COR-L47 (cell line): ENCODE data around the gene STK33.
A peak's percentile ranks its signal among the peaks of the same experiment; 100 is the strongest.

Experiments used
- DNase-seq: peaks from one replicate; lab custom pipeline; 2025; lab: John Stamatoyannopoulos, UW

The STK33 gene

GRCh38 chr11:8593935-8594909, at the start of gene STK33:
TSS of gene STK33 (minus strand) at chr11:8594228. CDS start at chr11:8474905, 119,323 bp downstream.
- peak; percentile 83 for DNase-seq

- DNase-seq, result peak; percentile 10
Measured at GRCh38 chr11:8642196-8642841, 48.3 kb upstream of the STK33 start.

- no peak for DNase-seq
Measured at GRCh38 chr11:8641332-8641731, 47.3 kb upstream of the STK33 start.

- no peak for DNase-seq
Measured at GRCh38 chr11:8640267-8640906, 46.4 kb upstream of the STK33 start.

GRCh38 chr11:8639655-8640054, 45.6 kb upstream of the STK33 start:
- no peak for DNase-seq

GRCh38 chr11:8638300-8638699, 44.3 kb upstream of the STK33 start:
- no peak for DNase-seq

- no peak for DNase-seq
Measured at GRCh38 chr11:8636127-8636526, 42.1 kb upstream of the STK33 start.

GRCh38 chr11:8634498-8634897, 40.5 kb upstream of the STK33 start:
- no peak for DNase-seq

- DNase-seq, result no peak
Measured at GRCh38 chr11:8631395-8632118, 37.5 kb upstream of the STK33 start.

GRCh38 chr11:8624698-8625097, 30.7 kb upstream of the STK33 start:
- DNase-seq, result no peak

- no peak for DNase-seq
Measured at GRCh38 chr11:8621147-8621546, 27.1 kb upstream of the STK33 start.

GRCh38 chr11:8617063-8617462, 23.0 kb upstream of the STK33 start:
- no peak for DNase-seq

- no peak for DNase-seq
Measured at GRCh38 chr11:8615291-8616032, 21.4 kb upstream of the STK33 start.

GRCh38 chr11:8614497-8614896, 20.5 kb upstream of the STK33 start:
- DNase-seq, result no peak

GRCh38 chr11:8613036-8613435, 19.0 kb upstream of the STK33 start:
- DNase-seq, result no peak

- DNase-seq, result no peak
Measured at GRCh38 chr11:8612522-8612921, 18.5 kb upstream of the STK33 start.

- DNase-seq, result peak; percentile 76
Measured at GRCh38 chr11:8610532-8611116, 16.6 kb upstream of the STK33 start.

- no peak for DNase-seq
Measured at GRCh38 chr11:8608652-8609051, 14.6 kb upstream of the STK33 start.

GRCh38 chr11:8605971-8606563, 12.0 kb upstream of the STK33 start:
- DNase-seq, result no peak

- DNase-seq, result peak; percentile 21
Measured at GRCh38 chr11:8604078-8604723, 10.2 kb upstream of the STK33 start.
